GM12891 (cell line): Measurements from ENCODE around the gene CENPK.
A peak's percentile ranks its signal among the peaks of the same experiment; 100 is the strongest.

ENCODE experiments used
- POLR2AphosphoS5 ChIP-seq: IDR thresholded peaks from 2 replicates; pipeline ENCODE4 v1.6.1; 2011; ENCODE audit warnings: low read depth, low read length, control low read depth
- TAF1 ChIP-seq: IDR thresholded peaks from 2 replicates; pipeline ENCODE4 v1.6.1; 2011; ENCODE audit warnings: low read depth, low read length, control low read depth

- TF ChIP-seq POLR2AphosphoS5, result no peak; the same call in 1 of the 2 replicates
- peak; percentile 72; the same call in 1 of the 2 replicates for TF ChIP-seq TAF1
These were observed 81.2 kb downstream of the CENPK start, which contains the start of gene ADAMTS6 for GRCh38 chr5:65481635-65482295.
